ENCODE data around the gene CREB3L1.
A peak's percentile ranks its signal among the peaks of the same experiment; 100 is the strongest.

CREB3L1 gene

GRCh38 chr11:46237248-46238077, 40.0 kb upstream of the CREB3L1 start:
- H3K27ac ChIP-seq = peak overlapping the region; percentile 98
- POLR2A ChIA-PET (ENCODE audit: low non-redundant PET) = interaction anchor here (0.6 kb wide), 1 partner anchor 117 kb away, joined by 4 read pairs; no protein-coding TSS in a partner anchor
- no peak for TF ChIP-seq CTCF (conservative IDR thresholded peaks at IDR 0.05; ENCODE audit: low read depth)
- peak; percentile 88 for DNase-seq (ENCODE audit: low spot score)
- CTCF ChIA-PET = interaction anchor here (0.6 to 4.0 kb wide), 5 partner anchors 9 to 233 kb away, joined by 3 to 35 read pairs (median 3); partner anchors contain the start of gene DGKZ

- ChIA-PET CTCF (interaction anchor here (0.6 to 4.0 kb wide), 13 partner anchors 66 to 434 kb away, joined by 3 to 35 read pairs (median 5); no protein-coding TSS in a partner anchor), POLR2A (ENCODE audit: low non-redundant PET) (interaction anchor here (0.6 kb wide), 1 partner anchor 117 kb away, joined by 4 read pairs; no protein-coding TSS in a partner anchor)
- no peak for TF ChIP-seq CTCF (conservative IDR thresholded peaks at IDR 0.05; ENCODE audit: low read depth)
- DNase-seq (ENCODE audit: low spot score) = peak; percentile 54
- H3K27ac ChIP-seq = peak overlapping the region; percentile 98
Observed at GRCh38 chr11:46238078-46238966, 39.1 kb upstream of the CREB3L1 start.

GRCh38 chr11:46238967-46239800, 38.3 kb upstream of the CREB3L1 start:
- ChIA-PET POLR2A (ENCODE audit: low non-redundant PET) (interaction anchor here (0.6 kb wide), 1 partner anchor 70 kb away, joined by 4 read pairs; no protein-coding TSS in a partner anchor), CTCF (interaction anchor here (0.5 to 4.0 kb wide), 36 partner anchors 21 to 1949 kb away, joined by 3 to 35 read pairs (median 4); no protein-coding TSS in a partner anchor)
- DNase-seq (ENCODE audit: low spot score) = peak; percentile 83

GRCh38 chr11:46239801-46240061, 37.7 kb upstream of the CREB3L1 start:
- no peak for TF ChIP-seq CTCF (conservative IDR thresholded peaks at IDR 0.05; ENCODE audit: low read depth)
- ChIA-PET POLR2A (ENCODE audit: low non-redundant PET) (interaction anchor here (0.6 kb wide), 1 partner anchor 69 kb away, joined by 4 read pairs; no protein-coding TSS in a partner anchor), CTCF (interaction anchor here (0.5 to 4.0 kb wide), 28 partner anchors 22 to 1949 kb away, joined by 3 to 35 read pairs (median 3); no protein-coding TSS in a partner anchor)
- DNase-seq (ENCODE audit: low spot score) = no peak
- peak overlapping the region; percentile 98; the same call in 1 of the 2 replicates for H3K27ac ChIP-seq

More at GRCh38 chr11:46238967-46239800, 38.3 kb upstream of the CREB3L1 start:
- TF ChIP-seq CTCF (conservative IDR thresholded peaks at IDR 0.05; ENCODE audit: low read depth) = peak; percentile 97
- H3K27ac ChIP-seq = peak overlapping the region; percentile 98

- POLR2A ChIA-PET (ENCODE audit: low non-redundant PET) = no interaction called here
- no peak for DNase-seq (ENCODE audit: low spot score)
- CTCF ChIA-PET = interaction anchor here (0.5 to 4.0 kb wide), 8 partner anchors 23 to 385 kb away, joined by 3 to 35 read pairs (median 4); no protein-coding TSS in a partner anchor
- H3K27ac ChIP-seq = peak overlapping the region; percentile 13; the same call in 1 of the 2 replicates
- no peak for TF ChIP-seq CTCF (conservative IDR thresholded peaks at IDR 0.05; ENCODE audit: low read depth)
Observed at GRCh38 chr11:46240371-46240770, 37.1 kb upstream of the CREB3L1 start.
